DND-41 (cell line): Measurements from ENCODE around the gene EFNB3.

Source experiments
- CTCF ChIP-seq: IDR thresholded peaks from 2 replicates; pipeline ENCODE4 v1.5.1; 2012; ENCODE audit warnings: borderline replicate concordance, low read length, moderate library complexity, mild to moderate bottlenecking; ENCODE audit not compliant: poor library complexity, severe bottlenecking; ENCODE audit errors: extremely low read depth
- EZH2 ChIP-seq: IDR thresholded peaks from 3 replicates; pipeline ENCODE4 v1.6.1; 2012; ENCODE audit warnings: borderline replicate concordance, low read depth, mild to moderate bottlenecking, moderate library complexity, low read length, inconsistent platforms; ENCODE audit not compliant: severe bottlenecking

GRCh38 chr17:7714721-7715594, 10.0 kb downstream of the EFNB3 start:
- no peak for TF ChIP-seq CTCF
- no peak for TF ChIP-seq EZH2
